Esophagus (tissue), 2 donors: Measurements from ENCODE around the gene ZNF76. TPM values are rescaled to one million over a fixed set of nuclear protein-coding genes. Genes with fewer than 3 reads are reported as not detected.

Experiments
- H3K27ac ChIP-seq, 2 donors: one replicate each; pipeline ENCODE4 v1.5.1; 2013; ENCODE audit warnings: low read depth in 2 of 2, mild to moderate bottlenecking in 2 of 2, inconsistent platforms in 1 of 2, low read length in 1 of 2, moderate library complexity in 1 of 2
- H3K27me3 ChIP-seq, 2 donors: one replicate each; pipeline ENCODE4 v1.6.1; 2013; ENCODE audit warnings: low read length in 2 of 2, control low read depth in 1 of 2, mild to moderate bottlenecking in 1 of 2; ENCODE audit not compliant: insufficient read depth in 2 of 2, control insufficient read depth in 1 of 2
- H3K36me3 ChIP-seq, 2 donors: one replicate each; pipeline ENCODE4 v1.6.1; 2013; ENCODE audit warnings: low read length in 1 of 2; ENCODE audit not compliant: control insufficient read depth in 2 of 2, insufficient read depth in 2 of 2
- H3K4me1 ChIP-seq, 2 donors: one replicate each; pipeline ENCODE4 v1.6.1; 2013; ENCODE audit warnings: low read length in 1 of 2; ENCODE audit not compliant: control insufficient read depth in 2 of 2, insufficient read depth in 2 of 2
- H3K4me3 ChIP-seq, 2 donors: one replicate each; pipeline ENCODE4 v1.5.1; 2013; ENCODE audit warnings: low read length in 2 of 2, mild to moderate bottlenecking in 2 of 2, low read depth in 1 of 2, moderate library complexity in 1 of 2
- H3K9me3 ChIP-seq, 2 donors: one replicate each; pipeline ENCODE4 v1.6.1; 2013; ENCODE audit warnings: mild to moderate bottlenecking in 2 of 2, low read depth in 1 of 2, low read length in 1 of 2, moderate library complexity in 1 of 2; ENCODE audit not compliant: control insufficient read depth in 2 of 2, insufficient read depth in 1 of 2
- WGBS, 2 donors: extraction: QIAGEN DNeasy Blood & Tissue Kit; methylation state at CpG; one replicate each; pipeline ENCODE4 v1.1.7; 2013; 5-methylcytosine and 5-hydroxymethylcytosine counted together
- polyA plus RNA-seq, 2 donors: library from polyadenylated mRNA; stranded (reverse); fragments of 200-250 nt; gene quantifications; one replicate each; pipeline ENCODE4 v1.2.3, GENCODE V29; 2013
- donor health status: healthy with polysubstance abuse.
- donor health status: Bipolar disorder and iron deficiency.

Gene ZNF76
- polyA plus RNA-seq, 2 donors: 15.3 to 26.9 TPM

GRCh38 chr6:35278708-35279107 is 19.2 kb downstream of the ZNF76 start:
- Histone ChIP-seq H3K4me1 (no peaks in the 10 kb centered on the region), H3K9me3 (no peaks in the 10 kb centered on the region), H3K4me3 (no peak overlapping the region), H3K36me3 (peaks cover 0 to 5% of the 10 kb centered on the region in 2 donors), H3K27ac (no peak overlapping the region), H3K27me3 (no peaks in the 10 kb centered on the region)
- WGBS, 2 donors: 95% methylated on average over 3 of the region's 3 CpGs

GRCh38 chr6:35280903-35281302 is 21.4 kb downstream of the ZNF76 start:
- Histone ChIP-seq H3K4me3 (no peak overlapping the region), H3K4me1 (no peaks in the 10 kb centered on the region), H3K9me3 (no peaks in the 10 kb centered on the region), H3K36me3 (peaks cover 0 to 8% of the 10 kb centered on the region in 2 donors), H3K27me3 (no peaks in the 10 kb centered on the region), H3K27ac (no peak overlapping the region)
- 67 to 70% methylated on average over 4 of the region's 4 CpGs for WGBS, 2 donors

DNA sequence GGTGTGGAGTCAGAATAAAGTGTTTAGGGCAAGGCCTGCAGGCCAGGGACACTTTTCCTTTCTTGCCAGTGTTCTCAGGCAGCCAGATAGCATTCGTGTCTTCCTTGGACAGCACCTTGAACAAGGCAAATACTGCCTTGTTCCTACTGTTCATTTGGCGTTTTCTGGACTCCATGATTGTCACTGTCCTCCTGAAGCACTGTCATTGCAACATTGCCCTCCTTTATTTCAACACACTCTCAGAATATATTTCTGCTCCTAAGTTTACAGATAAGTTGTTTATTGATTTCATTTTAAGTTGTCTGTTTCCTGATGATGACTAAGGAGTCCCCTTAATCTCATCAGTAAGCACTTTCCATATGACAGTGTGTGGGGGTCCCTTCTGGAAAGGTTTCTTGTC is 22.9 kb downstream of the ZNF76 start:
- Histone ChIP-seq H3K27me3 (no peaks in the 10 kb centered on the region), H3K27ac (no peak overlapping the region), H3K4me3 (no peak overlapping the region), H3K9me3 (no peaks in the 10 kb centered on the region), H3K36me3 (peaks cover 6 to 14% of the 10 kb centered on the region in 2 donors), H3K4me1 (peaks cover 0 to 4% of the 10 kb centered on the region in 2 donors)
- WGBS, 2 donors: 94 to 96% methylated on average over 2 of the region's 2 CpGs

DNA sequence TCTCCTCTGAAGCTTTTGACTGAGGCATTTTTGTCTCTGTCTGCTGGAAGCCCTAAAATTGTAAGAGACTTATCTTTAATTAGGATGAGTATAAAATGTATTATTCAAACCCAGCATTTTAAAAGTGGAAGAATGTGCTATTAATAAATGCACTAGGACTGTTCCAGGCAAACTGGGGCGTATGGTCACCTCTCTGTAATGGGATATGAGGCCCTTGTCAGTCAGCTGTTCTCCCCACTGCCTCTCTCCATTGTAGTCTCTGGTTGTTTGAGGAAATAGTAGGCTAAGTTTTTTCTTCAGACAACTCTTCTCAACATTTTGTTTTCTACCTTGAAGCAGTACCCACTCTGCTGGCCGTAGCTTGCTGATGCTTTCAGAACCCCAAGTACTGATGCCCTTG is 23.8 kb downstream of the ZNF76 start:
- Histone ChIP-seq H3K9me3 (no peaks in the 10 kb centered on the region), H3K36me3 (peaks cover 12 to 19% of the 10 kb centered on the region in 2 donors), H3K27me3 (no peaks in the 10 kb centered on the region), H3K4me3 (no peak overlapping the region), H3K27ac (no peak overlapping the region), H3K4me1 (peaks cover 0 to 6% of the 10 kb centered on the region in 2 donors)
- WGBS, 2 donors: 66 to 93% methylated on average over 2 of the region's 2 CpGs

GRCh38 chr6:35287671-35288396 is 28.3 kb downstream of the ZNF76 start:
- WGBS, 2 donors: 91% methylated on average over 12 of the region's 12 CpGs
- Histone ChIP-seq H3K36me3 (peaks cover 27 to 48% of the 10 kb centered on the region in 2 donors), H3K27me3 (no peaks in the 10 kb centered on the region), H3K4me1 (peaks cover 0 to 6% of the 10 kb centered on the region in 2 donors), H3K27ac (no peak overlapping the region), H3K4me3 (no peak overlapping the region), H3K9me3 (no peaks in the 10 kb centered on the region)

DNA sequence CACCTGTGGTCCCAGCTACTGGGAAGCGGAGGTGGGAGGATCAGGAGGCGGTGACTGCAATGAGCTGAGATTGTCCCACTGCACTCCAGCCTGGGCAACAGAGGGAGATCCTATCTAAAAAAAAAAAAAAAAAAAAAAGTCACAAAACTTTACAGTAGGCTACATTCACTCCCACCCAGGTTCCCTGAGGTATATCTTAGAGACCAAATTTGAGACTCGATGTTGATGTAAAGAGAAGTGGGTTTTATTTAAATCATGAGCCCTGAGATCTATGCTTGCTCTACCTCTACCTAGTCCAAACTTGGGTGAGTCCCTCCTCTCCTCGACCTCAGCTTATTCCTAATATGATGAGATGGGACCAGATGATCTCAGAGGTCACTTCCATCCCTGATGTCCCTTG is 29.3 kb downstream of the ZNF76 start:
- H3K36me3 ChIP-seq: peaks cover 27 to 47% of the 10 kb centered on the region in 2 donors
- no peaks in the 10 kb centered on the region for H3K9me3 ChIP-seq
- 72 to 73% methylated on average over 4 of the region's 4 CpGs for WGBS, 2 donors
- no peak overlapping the region for H3K4me3 ChIP-seq
- H3K27me3 ChIP-seq: no peaks in the 10 kb centered on the region
- no peak overlapping the region for H3K27ac ChIP-seq
- H3K4me1 ChIP-seq: peaks cover 0 to 6% of the 10 kb centered on the region in 2 donors

DNA sequence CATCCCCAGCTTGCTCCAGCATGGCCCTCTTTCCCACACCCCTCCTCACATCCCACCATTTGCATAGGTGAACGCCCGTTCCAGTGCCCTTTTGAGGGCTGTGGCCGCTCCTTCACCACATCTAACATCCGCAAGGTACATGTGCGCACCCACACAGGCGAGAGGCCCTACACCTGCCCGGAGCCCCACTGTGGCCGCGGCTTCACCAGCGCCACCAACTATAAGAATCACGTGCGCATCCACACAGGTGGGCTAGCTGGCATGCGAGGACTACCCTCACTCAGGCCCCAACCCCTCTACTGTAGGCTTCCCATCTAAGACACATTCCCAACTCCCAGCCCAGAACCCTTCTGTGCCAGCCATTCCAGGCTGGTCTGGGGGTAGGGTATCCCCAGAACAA is 32.0 kb downstream of the ZNF76 start:
- H3K27me3 ChIP-seq: no peaks in the 10 kb centered on the region
- peaks cover 0 to 3% of the 10 kb centered on the region in 2 donors for H3K4me1 ChIP-seq
- 90 to 93% methylated on average over 13 of the region's 13 CpGs for WGBS, 2 donors
- no peaks in the 10 kb centered on the region for H3K9me3 ChIP-seq
- peaks cover 27 to 49% of the 10 kb centered on the region in 2 donors for H3K36me3 ChIP-seq
- no peak overlapping the region for H3K27ac ChIP-seq
- no peak overlapping the region for H3K4me3 ChIP-seq

DNA sequence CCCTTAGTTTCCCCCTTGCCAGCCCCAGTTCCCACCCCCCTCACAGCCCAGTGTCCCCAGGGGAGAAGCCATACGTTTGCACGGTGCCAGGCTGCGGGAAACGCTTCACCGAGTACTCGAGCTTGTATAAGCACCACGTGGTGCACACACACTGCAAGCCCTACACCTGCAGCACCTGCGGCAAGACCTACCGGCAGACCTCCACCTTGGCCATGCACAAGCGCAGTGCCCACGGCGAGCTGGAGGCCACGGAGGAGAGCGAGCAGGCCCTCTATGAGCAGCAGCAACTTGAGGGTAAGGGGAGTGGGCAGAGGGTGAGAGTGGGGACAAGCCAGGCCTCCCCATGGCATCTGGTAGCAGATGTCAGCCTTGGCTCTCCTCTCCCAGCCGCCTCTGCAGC is 33.0 kb downstream of the ZNF76 start:
- Histone ChIP-seq H3K4me1 (peaks cover 0 to 2% of the 10 kb centered on the region in 2 donors), H3K9me3 (no peaks in the 10 kb centered on the region), H3K27ac (no peak overlapping the region), H3K4me3 (no peak overlapping the region), H3K36me3 (peaks cover 22 to 49% of the 10 kb centered on the region in 2 donors), H3K27me3 (no peaks in the 10 kb centered on the region)
- WGBS, 2 donors: 73 to 76% methylated on average over 15 of the region's 15 CpGs

- Histone ChIP-seq H3K27ac (no peak overlapping the region), H3K4me3 (no peak overlapping the region), H3K4me1 (peaks cover 0 to 2% of the 10 kb centered on the region in 2 donors), H3K9me3 (no peaks in the 10 kb centered on the region), H3K27me3 (no peaks in the 10 kb centered on the region), H3K36me3 (peaks cover 16 to 44% of the 10 kb centered on the region in 2 donors)
- 88 to 92% methylated on average over 9 of the region's 9 CpGs for WGBS, 2 donors
These were observed 34.1 kb downstream of the ZNF76 start for GRCh38 chr6:35293681-35294080.
